HG03575 (cell line): Measurements from ENCODE around the gene TSPAN2.
"Not testable (repeated sequence)": the region's sequence is repeated elsewhere in the genome, so short reads cannot be mapped to it uniquely, and the experiment has no call there.

Experiments
- ATAC-seq: cut with Tn5 transposase; IDR thresholded peaks from one replicate; pipeline ENCODE4 v1.9.1; 2021; ENCODE audit not compliant: unreplicated experiment, insufficient number of reproducible peaks, low FRiP score; ENCODE audit errors: extremely low read depth

TSPAN2 gene

GRCh38 chr1:115057661-115058254, 31.5 kb downstream of the TSPAN2 start:
- ATAC-seq, result no peak

GRCh38 chr1:115056395-115056798, 32.9 kb downstream of the TSPAN2 start:
- no peak for ATAC-seq

GRCh38 chr1:115052454-115053083, 36.7 kb downstream of the TSPAN2 start:
- ATAC-seq, result no peak

- ATAC-seq, result no peak
These were observed 37.5 kb downstream of the TSPAN2 start for GRCh38 chr1:115051850-115052249.

- no peak for ATAC-seq
These were observed 42.6 kb downstream of the TSPAN2 start for GRCh38 chr1:115046751-115047150.

- no peak for ATAC-seq
These were observed 47.6 kb downstream of the TSPAN2 start for GRCh38 chr1:115041654-115042053.

- ATAC-seq, result no peak
These were observed 48.8 kb downstream of the TSPAN2 start for GRCh38 chr1:115040501-115040900.

GRCh38 chr1:115036814-115037507, 52.3 kb downstream of the TSPAN2 start:
- no peak for ATAC-seq

- no peak for ATAC-seq
These were observed 53.7 kb downstream of the TSPAN2 start for GRCh38 chr1:115035652-115036051.

GRCh38 chr1:115031595-115031994, 57.7 kb downstream of the TSPAN2 start:
- no peak for ATAC-seq

GRCh38 chr1:115029526-115029925, 59.8 kb downstream of the TSPAN2 start, which contains the start of gene TSHB:
Gene TSHB, plus strand, starts transcription at chr1:115029826. Its CDS starts 3,537 bp downstream, at chr1:115033363.
- ATAC-seq, result no peak

- ATAC-seq, result no peak
These were observed 65.7 kb downstream of the TSPAN2 start for GRCh38 chr1:115023593-115023992.

- ATAC-seq, result no peak
These were observed 68.2 kb downstream of the TSPAN2 start for GRCh38 chr1:115021145-115021544.

GRCh38 chr1:115019549-115019948, 69.8 kb downstream of the TSPAN2 start:
- not testable (repeated sequence) for ATAC-seq

GRCh38 chr1:115013792-115014191, 75.5 kb downstream of the TSPAN2 start:
- no peak for ATAC-seq

GRCh38 chr1:115012434-115012833, 76.9 kb downstream of the TSPAN2 start:
- ATAC-seq, result no peak

- ATAC-seq, result no peak
These were observed 77.3 kb downstream of the TSPAN2 start for GRCh38 chr1:115012006-115012405.

GRCh38 chr1:115006191-115006590, 83.1 kb downstream of the TSPAN2 start:
- ATAC-seq, result no peak
